Inflammatory macrophage treated with lipopolysaccharide for 4 hours (primary cell): ENCODE measurements around the gene C17orf50.

Experiments
- DNase-seq: peaks from one replicate; pipeline ENCODE4 v3.0.0-alpha.2; 2020

Gene C17orf50

DNA sequence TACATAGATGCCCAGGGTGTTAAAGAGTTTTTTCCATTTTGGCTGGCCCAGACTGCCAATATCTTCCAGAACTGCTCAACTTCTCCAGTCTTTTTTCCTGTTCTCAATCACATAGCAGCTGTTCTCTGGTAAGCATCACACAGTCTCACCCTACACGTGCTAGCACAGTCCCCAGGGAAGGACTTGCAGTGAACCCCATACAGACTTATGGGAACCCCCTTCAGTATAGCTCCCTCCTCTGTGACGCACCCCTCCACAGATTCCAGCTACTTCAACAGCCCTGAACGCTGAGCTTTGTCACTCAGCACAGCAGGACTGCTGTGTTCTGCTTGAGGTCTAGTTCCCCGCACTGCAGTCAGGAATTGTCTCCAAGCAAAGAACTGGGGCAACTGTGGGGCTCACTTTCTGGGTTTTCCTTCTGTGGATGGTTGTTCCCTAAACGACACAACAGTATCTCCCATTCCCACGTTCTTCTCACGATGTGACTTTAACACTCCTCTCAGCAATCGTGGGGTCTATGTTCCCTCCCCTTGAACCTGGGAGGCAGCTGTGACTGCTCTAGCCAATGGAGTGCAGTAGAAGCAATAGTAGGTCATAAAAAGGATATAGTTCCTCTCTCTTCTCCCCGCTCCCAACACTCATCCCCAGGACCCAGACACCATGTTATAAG lies 31.1 kb downstream of the C17orf50 start:
- no peak for DNase-seq

DNA sequence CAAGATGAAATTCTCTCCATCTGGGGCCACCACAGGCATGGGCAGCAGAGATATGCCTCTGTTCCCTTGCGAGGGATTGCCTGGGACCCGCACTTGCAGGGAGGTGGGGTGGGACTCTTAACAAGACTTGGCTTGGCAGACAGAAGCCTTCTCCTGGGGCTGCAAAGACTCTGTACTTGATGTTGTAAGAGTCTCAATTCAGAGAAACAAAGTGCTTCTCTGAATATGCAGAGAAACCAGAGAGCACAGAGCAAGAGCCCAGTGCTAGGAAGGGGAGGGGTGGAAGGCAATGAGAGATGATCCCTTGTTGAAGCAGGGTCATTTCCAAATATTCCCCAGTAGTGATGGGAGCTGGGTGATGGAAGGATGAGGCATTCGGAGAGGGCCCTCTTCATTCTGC lies 32.6 kb downstream of the C17orf50 start:
- no peak for DNase-seq

DNA sequence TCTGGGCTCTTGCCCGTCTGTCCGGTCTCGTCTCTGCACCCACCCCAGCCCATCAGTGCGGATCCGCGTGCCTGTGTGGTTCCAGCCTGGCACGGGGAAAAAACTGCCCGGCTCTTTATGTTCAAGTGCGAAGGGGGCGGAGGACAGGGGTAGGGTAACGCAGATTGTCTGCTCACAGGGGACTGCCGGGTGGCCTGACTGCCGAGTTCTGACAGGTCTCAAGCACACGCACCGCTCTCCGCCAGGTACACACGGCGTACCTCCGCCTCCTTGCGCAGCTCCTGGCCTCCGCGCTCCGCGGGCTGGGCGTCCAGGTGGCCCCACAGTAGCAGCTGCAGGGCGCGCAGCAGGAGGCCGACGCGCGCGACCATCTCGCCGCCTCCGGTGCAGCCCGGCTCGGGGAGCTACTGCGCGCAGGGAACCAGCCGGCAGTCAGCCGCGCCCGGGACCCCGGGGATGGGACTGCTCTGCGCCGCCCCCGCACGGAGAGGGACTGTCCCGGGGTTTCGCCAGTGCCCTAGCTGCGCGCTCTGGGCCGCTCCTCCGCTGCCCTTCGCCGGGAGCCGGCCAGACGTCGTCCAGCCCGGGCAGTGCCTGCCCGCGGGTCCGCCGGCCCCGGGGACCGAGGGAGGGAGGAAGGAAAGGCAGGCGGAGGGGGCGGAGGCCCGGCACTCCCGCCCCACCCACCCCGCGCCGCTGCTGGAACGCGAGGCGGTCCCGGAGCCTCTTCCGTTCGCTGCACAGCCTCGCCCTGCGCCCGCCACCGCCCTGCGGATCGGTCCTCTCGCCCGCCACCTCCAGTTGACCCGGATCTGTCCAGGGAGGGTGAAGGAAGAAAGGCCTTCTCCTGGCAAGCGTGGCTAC lies 34.6 kb downstream of the C17orf50 start, which contains the start of gene MMP28:
MMP28 (minus strand) TSS at position 635 of the 864 bp plus-strand sequence; CDS start at position 371, 264 bp downstream.
- peak; percentile 13 for DNase-seq

DNA sequence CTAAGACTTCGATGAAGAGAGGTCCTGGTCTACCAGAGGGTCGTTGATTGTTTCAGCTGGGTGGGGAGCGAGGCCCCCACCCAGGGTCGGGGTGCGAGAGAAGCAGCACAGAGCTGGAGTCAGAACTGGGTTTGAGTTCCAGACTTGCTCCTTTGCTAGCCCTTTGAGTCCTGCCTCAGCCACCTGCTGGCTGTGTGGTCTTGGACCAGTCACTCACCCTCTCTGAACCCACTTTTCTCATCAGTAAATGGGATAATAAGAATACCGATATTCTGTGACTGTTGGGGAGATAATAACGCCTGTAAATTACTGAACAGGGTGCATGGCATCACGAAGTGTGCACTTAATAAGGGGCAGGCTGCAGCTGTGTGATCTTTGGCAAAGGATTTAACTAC lies 35.2 kb downstream of the C17orf50 start:
- DNase-seq, result no peak

DNA sequence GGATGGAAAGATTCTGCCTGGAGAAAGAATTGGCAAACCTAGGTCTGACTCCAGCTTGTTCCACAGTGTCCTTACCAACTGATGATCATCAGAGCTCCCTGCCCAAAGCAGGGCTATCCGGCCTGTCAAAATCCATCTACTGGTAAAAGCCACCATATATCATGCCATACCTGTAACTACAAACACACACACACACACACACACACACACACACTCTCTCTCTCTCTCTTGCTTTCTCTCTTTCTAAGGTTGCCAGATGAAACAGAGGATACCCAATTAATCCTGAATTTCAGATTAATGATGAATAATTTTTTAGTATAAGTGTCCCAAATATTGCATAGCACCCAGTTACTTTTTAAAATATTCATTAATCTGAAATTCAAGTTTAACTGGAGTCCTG lies 36.3 kb downstream of the C17orf50 start:
- no peak for DNase-seq

DNA sequence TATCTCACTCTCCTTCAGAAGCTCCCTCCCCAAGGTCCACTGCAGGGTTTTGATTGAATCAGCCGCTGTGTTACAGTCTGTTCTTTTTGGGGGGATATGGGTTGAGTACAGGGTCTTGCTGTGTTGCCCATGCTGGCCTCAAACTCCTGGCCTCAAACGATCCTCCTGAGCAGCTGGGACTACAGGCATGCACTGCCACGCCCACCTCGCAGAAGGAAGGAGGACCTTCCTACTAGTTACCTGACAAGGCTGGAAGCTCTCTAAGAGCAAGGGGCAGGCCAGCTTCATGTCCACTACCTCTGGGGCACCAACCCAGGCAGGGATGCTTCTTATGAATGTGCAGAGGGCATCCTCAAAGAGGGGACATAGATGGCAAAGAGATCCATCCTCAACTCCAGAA lies 36.7 kb downstream of the C17orf50 start:
- no peak for DNase-seq

DNA sequence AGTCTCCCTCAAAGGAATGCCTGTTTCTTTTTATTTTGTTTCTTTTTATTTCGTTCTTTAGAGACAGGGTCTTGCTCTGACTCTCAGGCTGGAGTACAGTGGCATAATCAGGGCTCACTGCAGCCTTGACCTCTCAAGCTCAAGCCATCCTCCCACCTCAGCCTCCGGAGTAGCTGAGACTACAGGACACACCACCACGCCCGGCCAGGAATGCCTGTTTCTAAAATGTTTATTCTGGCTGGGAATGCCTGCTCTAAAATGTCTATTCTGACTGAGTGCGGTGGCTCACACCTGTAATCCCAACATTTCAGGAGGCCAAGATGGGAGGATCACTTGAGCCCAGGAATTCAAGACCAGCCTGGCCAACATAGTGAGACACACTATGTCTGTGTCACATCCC lies 37.2 kb downstream of the C17orf50 start:
- DNase-seq, result no peak

DNA sequence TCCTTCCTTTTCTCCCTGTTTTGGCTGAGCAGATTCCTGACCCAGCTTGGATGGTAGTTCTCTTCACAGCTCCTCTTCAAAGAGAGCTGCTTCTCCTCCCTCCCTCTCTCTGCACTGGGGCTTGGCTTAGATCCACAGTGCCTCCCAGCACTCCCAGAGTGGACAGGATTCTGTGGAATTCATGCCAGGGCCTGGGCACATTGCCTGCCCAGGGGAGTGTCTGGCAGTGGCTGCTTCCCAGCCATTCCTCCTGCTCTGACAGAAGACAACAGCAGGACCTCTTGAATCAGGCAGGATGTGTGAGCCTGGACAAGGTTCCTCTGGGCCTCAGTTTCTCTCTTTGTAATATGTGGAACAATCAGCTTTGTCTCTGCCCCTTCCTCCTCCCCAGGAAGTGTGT lies 39.3 kb downstream of the C17orf50 start:
- no peak for DNase-seq

DNA sequence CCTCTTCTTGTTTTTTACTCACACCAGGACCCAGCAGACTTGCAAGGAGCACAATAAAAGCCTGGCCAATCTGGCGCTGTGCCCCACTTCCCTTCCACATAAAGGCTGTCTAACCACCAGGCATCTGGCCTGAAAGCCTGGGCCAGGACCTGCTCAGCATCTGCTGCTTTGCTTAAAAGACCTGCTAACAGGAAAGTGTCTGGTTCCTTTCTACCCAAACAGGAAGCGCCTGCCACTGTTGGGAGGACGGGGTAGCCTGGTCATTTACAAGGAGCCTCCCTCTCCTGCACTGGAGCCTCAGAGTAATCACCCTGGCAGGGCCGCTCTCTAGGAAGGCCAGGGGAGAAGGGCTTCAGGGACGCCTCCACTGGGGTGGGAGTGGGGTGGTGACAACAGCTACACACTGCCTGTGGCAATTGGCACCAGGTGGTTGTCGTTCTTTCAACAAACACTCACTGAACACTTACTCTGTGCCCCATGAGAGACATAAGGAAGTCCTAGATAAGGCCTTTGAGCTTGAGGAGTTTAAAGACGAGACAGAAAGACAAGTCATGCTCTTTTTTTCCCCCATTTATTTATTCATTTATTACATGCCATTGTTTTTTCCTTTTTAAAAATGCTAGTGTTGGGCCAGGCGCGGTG lies 41.0 kb downstream of the C17orf50 start:
- no peak for DNase-seq

DNA sequence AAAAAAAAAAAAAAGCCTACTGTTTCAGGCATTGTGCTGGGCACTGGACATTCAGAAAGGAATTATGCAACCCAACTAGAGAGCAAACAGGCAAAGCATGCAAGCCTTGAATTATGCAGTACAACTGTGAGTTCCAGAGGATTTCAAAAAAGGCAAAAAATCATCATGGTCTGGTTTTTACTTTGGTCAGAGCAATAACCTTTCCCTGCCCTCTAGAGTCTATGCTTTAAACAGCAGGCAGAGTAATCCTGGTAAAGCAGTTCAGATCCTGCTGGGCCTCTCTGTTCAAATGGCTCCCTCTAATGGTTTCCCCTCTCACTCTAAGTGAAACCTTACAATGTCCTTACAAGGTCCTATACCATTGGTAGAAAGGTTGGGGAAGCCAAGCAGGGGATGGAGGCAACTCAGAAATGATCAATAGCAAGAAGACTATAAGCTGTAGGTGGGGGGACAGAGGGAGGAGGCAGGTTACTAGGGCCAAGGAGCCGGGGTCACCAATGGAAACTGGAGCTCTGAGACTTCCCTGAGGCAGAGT lies 44.0 kb downstream of the C17orf50 start:
- DNase-seq, result peak; percentile 90

DNA sequence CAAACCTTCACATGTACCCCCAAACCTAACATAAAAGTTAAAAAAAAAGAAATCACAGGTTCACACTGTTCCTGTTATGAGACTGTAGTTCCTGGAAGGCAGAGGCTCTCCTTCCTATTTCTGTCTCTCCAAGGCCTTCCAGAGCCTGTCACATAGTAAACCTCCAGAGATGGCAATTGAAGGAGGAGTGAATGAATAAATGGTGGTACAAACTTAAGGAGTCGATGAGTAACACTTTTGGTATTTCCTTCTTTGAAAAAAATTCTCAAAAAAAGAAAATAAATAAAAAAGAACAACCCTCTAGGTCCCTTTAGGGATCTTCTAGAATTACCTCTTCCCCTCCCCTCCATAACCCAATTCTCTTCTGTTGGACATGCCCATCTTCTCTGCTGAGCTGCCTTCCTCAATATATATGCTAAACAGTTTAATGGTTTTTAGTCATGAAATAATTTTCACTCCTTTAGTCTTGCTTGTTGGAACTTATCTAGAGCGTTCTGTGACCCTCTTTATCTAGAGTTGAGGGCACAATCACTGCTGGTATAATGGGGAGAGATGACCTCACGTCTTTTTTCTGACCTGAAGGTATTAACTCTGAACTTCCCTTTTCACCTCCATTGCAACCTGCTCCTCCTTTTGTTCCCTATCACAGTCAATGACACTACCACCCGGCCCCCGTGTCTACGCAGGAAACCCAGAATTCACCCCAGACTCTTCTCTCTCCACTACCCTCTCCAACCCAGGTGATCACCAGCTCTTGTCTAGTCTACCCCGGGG lies 46.9 kb downstream of the C17orf50 start:
- no peak for DNase-seq

DNA sequence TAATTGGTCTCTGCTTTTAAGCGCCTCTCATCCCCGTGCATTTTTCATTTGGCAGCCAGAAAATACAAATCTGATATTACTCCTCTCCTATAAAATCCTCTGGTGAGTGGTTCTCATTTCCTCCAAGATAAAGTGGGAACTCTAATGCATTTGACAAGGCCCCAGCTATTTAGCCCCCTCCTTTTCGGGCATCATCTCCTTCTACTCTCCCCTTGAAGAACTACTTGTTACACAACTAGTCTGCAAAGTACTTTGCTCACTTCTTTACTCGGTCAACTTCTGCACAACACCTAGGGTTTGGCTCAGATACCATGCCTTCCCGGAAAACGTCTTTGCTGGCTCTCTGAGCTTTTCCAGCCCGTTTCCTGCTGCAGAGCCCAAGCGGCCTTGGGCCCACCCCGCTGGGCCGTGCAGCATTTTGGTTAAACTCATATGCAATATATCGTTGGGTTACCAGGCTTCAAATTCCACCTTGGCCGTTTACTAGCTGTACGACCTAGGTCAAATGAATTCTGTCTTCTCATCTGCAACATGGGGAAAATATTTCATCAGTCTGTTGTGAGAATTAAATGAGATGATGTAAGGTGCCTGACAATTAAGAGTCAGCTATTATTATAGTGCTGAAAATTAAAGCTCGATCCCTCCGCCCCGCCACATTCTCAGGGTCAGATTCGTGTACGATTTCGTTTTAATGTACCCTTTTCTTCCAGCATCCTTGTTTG lies 47.7 kb downstream of the C17orf50 start:
- DNase-seq, result no peak

DNA sequence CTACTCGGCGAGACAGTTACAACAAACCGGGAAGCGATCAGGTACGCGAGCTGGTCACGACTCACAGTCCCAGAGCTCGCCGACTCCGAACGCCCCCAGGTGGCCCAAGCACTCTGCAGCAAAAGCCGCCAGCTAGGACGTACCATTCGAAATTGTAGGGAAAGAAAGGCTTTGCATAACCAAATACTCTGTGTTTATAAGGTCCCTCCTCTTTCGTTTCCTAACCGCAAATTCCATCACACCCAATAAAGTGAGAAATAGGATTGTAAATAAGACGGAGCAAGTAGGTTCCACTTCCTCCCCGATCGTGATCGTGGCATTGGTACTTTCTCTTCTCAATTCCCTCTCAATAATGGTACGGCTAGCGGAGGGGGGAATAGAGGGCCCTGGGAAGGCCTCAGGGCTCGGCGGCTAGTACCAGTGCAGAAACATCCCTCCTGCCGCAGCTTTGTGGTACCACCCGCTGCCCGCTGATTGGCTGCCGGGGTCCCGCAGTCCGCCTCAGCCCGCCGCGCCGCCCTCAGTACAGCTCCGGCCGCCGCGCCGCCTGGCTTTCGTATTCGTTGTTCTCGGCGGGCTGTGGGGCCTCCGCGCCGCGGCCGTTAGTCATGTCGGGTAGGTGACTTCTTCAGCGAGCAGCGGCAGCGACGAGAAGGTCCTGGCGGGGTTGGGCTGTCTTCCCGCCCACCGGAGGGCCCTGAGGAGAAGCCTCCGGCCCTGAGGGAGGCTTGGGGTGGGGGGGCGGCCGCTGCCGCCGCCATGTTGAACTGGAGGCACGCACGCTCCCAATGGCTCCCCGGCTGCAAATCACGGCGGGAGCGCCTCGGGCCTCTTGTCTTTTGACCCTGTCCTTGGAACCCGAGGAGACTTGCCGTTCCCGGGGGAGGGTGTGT lies 48.5 kb downstream of the C17orf50 start, which contains the start of gene TAF15:
TAF15 (plus strand) TSS at position 523 of the 893 bp plus-strand sequence; CDS start at position 609, 86 bp downstream.
- DNase-seq, result peak; percentile 99

DNA sequence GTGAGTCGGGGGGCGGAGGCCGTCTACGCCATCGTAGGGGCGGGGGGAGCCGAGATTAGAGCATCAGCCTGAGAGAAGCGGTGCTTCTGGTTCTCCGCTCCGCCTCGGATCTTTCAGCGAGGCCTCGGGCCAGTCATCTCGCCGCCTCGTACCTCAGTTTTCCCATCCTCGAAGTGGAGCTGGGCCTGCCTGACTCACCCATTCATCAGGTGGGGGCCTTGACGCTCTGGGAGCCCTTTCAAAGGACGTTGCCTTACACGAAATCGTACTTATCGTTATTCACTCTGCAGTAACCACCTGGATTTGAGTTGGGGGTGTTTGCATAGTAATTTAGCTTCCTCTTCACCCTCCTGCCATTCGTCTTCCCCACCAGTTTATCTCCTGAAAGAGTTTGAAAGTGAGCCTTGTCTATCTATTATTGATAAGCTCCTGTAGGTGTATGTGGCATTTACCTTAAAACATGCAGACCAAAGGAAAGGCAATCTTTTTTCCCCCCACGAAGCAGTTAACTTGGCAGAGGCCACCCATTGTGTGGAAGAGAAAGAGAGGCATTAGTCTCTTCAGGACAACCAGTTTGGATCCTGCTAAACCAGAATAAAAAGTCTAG lies 49.3 kb downstream of the C17orf50 start:
- no peak for DNase-seq

DNA sequence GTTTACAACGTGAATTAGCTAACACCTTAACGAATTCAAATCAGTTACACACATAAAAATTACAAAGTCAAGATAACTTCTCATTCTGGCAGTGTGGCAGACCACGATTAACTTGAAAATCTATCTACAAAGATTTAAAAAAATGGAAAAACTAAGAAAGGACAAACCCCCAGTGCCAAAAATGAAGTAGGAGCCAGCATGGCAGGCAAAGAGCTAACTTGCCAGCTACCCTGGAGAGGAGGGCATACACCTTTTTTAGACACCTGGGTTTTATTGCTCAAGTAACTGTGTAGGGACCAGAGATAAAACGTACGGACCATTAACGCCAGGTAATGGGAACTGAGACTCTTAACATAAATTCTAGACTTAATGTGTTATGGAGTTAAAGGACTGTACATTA lies 51.1 kb downstream of the C17orf50 start:
- DNase-seq, result no peak

DNA sequence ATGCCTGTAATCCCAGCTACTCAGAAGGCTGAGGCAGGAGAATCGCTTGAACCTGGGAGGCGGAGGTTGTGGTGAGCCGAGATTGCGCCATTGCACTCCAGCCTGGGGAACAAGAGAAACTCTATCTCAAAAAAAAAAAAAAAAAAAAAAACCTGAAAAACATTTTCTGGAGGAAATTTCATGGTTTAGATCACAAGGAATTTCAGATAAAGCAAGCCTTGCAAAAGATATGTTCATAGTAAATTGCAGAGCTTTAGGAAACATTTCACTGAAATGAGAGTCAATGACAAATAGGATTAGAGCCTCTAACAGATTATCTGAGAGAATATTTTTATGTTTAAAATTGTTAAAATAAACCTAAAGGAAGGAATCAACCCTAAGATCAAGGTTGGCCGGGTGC lies 51.8 kb downstream of the C17orf50 start:
- DNase-seq, result no peak
